ENCODE results near the gene VAV1. TPM values are rescaled to one million over a fixed set of nuclear protein-coding genes. Genes with fewer than 3 reads are reported as not detected.
"Not testable (repeated sequence)": the region's sequence is repeated elsewhere in the genome, so short reads cannot be mapped to it uniquely, and the experiment has no call there.

VAV1 gene
- total RNA-seq, 3 donors from 2014 or later: 6.6 to 10.2 (median 8.5) TPM

DNA sequence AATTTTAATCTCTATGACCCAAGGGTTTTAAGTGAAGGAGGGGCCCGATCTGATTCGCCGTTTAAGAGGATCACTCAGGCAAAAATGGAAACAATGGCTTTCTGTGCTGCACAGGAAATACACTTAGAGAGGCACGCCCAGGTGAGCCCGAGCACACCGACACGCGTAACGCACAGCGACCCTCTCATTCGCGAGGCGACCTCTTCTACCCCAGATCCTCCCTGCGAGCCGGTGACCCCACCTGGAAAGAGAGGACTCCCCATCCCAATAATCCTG, 5.5 kb upstream of the VAV1 start:
- Histone ChIP-seq H3K4me3 (peak overlapping the region; percentile 17 to 76 (median 55)), H3K27ac (peak overlapping the region; percentile 82 to 96), H3K36me3 (no peaks in the 10 kb centered on the region), H3K4me1 (no peaks in the 10 kb centered on the region), H3K27me3 (no peaks in the 10 kb centered on the region), H3K9me3 (no peaks in the 10 kb centered on the region)
- TF ChIP-seq POLR2AphosphoS5 (IDR thresholded peaks at IDR 0.05): peak in 2 of 3 donors; percentile 8 to 44
- TF ChIP-seq POLR2A (IDR thresholded peaks at IDR 0.05): no peak
- TF ChIP-seq, protein P1, sequence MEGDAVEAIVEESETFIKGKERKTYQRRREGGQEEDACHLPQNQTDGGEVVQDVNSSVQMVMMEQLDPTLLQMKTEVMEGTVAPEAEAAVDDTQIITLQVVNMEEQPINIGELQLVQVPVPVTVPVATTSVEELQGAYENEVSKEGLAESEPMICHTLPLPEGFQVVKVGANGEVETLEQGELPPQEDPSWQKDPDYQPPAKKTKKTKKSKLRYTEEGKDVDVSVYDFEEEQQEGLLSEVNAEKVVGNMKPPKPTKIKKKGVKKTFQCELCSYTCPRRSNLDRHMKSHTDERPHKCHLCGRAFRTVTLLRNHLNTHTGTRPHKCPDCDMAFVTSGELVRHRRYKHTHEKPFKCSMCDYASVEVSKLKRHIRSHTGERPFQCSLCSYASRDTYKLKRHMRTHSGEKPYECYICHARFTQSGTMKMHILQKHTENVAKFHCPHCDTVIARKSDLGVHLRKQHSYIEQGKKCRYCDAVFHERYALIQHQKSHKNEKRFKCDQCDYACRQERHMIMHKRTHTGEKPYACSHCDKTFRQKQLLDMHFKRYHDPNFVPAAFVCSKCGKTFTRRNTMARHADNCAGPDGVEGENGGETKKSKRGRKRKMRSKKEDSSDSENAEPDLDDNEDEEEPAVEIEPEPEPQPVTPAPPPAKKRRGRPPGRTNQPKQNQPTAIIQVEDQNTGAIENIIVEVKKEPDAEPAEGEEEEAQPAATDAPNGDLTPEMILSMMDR (IDR thresholded peaks at IDR 0.05): no peak
- DNase-seq (ENCODE audit: low spot score in 2 of 2): no peak
- intact Hi-C loops (cut with DNase I; ENCODE audit: low total_unique reads): no loop called here

DNA sequence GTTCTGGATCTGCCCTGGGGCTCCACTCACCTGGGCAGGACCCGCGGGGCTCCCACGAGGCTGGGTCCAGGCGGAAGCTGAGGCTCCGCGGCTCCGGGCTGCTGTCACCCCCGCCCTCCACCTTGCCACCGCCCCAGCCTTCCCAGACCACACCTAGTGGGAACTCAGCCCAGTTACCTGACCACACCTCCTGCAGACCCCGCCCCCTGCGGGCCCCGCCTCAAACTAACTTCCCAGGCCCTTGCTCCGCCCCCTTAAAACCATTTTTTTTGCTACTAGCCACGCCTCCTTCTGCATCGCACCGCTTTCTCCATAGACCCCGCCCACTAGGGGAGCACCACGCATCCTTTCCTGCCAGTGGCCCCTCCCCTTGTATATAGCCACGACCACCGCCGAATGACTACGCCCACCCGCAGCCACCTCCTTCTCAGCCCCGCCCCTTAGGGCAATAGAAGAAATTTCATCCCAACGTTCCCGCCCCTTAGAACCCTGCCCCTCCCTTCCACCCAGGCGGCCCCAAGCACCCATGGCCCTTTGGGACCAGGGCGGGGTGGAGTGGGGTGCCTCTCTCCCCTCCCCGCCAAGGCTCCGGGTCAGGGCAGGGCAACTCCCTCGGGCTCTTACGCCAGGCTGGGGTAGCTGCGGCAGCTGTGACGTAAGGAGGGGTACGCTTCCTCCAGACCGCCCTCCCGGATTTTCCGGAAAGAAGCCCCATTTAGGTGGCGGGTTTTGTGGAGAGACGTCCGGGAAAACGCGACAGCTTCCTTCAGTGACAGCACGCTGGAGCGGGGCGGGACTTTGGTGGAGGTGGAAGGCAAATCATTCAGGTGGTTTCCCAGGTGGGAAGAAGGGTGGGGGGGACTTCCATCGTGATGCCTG, 4.9 kb upstream of the VAV1 start, which contains the start of gene SH2D3A:
Gene SH2D3A, minus strand, starts transcription at position 79 of the 879 bp plus-strand sequence. CDS start 3,687 bp downstream, outside the sequence.
- Histone ChIP-seq H3K4me1 (no peaks in the 10 kb centered on the region), H3K4me3 (peak within 1 kb of the TSS; percentile 17 to 76 (median 55)), H3K9me3 (no peaks in the 10 kb centered on the region), H3K27ac (peak within 1 kb of the TSS; percentile 82 to 96), H3K27me3 (no peaks in the 10 kb centered on the region), H3K36me3 (no peaks in the 10 kb centered on the region)
- TF ChIP-seq POLR2A (IDR thresholded peaks at IDR 0.05): peak; percentile 39
- TF ChIP-seq, protein P1 (IDR thresholded peaks at IDR 0.05): no peak
- TF ChIP-seq POLR2AphosphoS5 (IDR thresholded peaks at IDR 0.05): peak in 1 of 3 donors; percentile 85
- DNase-seq (ENCODE audit: low spot score in 2 of 2): peak; percentile 94
- intact Hi-C loops (cut with DNase I; ENCODE audit: low total_unique reads): no loop called here

DNA sequence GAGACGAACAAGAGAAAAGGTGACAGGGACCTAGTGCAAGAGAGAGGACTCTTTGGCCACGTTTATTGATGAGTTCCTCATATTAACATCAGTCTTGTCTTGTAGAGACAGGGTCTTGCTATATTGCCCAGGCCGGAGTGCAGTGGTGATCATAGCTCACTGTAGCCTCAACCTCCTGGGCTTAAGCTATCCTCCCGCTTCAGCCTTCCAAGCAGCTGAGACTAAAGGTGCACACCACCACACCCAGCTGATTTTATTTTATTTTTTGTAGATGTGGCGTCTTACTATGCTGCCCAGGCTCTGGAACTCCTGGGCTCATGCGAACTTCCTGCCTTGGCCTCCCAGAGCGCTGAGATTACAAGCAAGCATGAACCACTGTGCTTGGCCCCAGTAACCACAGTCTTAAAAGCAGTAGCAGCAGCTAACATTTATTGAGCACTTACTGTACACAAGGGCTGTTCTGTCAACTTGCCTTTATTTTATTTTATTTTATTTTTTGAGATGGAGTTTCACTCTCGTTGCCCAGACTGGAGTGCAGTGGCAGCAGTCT, 4.2 kb upstream of the VAV1 start:
- Histone ChIP-seq H3K4me3 (peak overlapping the region in 2 of 3 donors; percentile 55 to 76), H3K27ac (peak overlapping the region; percentile 82 to 96), H3K4me1 (no peaks in the 10 kb centered on the region), H3K27me3 (no peaks in the 10 kb centered on the region), H3K9me3 (no peaks in the 10 kb centered on the region), H3K36me3 (no peaks in the 10 kb centered on the region)
- DNase-seq (ENCODE audit: low spot score in 2 of 2): no peak
- intact Hi-C loops (cut with DNase I; ENCODE audit: low total_unique reads): no loop called here
- TF ChIP-seq POLR2A (IDR thresholded peaks at IDR 0.05) (no peak), POLR2AphosphoS5 (IDR thresholded peaks at IDR 0.05) (no peak)
- TF ChIP-seq, protein P1 (IDR thresholded peaks at IDR 0.05): no peak

DNA sequence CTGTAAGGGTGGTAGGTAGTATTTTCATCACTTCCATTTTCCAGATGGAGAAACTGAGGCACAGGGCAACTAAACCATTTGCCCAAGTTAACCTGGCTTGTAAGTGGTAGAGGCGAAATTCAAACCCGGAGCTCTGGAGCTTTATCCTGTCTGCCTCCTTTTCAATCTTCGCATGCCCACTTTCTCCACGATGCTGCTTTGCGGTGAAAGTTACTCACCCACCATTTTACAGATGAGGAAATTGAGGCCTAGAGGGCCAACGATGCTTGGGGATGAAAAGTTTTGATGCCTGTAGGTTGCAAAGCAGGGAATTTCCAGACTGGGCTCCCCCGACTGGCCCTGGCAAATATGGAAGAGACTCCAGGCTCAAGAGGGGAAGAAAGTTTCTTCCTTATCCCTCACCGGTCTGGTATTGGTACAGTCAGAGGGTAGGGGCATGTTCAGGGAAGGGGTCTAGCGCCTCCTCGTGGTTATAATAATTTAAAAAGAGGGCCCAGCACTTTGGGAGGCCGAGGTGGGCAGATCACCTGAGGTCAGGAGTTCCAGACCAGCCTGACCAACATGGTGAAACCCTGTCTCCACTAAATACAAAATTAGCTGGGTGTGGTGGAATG, 3.4 kb upstream of the VAV1 start:
- Histone ChIP-seq H3K4me1 (no peaks in the 10 kb centered on the region), H3K4me3 (no peak overlapping the region), H3K27me3 (no peaks in the 10 kb centered on the region), H3K9me3 (no peaks in the 10 kb centered on the region), H3K27ac (no peak overlapping the region), H3K36me3 (no peaks in the 10 kb centered on the region)
- intact Hi-C loops (cut with DNase I; ENCODE audit: low total_unique reads): no loop called here
- DNase-seq (ENCODE audit: low spot score in 2 of 2): no peak
- TF ChIP-seq POLR2A (IDR thresholded peaks at IDR 0.05) (no peak), POLR2AphosphoS5 (IDR thresholded peaks at IDR 0.05) (no peak)
- TF ChIP-seq, protein P1 (IDR thresholded peaks at IDR 0.05): peak in 1 of 3 donors; percentile 23

DNA sequence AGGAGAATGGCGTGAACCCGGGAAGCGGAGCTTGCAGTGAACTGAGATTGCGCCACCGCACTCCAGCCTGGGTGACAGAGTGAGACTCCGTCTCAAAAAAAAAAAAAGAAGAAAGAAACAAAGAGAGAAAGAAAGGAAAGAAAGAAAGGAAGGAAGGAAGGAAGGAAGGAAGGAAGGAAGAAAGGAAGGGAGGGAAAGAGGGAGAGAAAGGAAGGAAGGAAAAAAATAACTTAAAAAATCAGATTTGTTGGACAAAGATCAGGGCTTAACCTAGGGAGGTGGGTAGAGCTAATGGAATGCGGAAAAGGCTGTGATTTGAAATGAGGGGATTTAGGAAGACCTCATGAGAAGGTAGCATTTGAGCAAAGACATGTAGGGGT, 870 bp upstream of the VAV1 start:
- H3K27ac ChIP-seq: peak overlapping the region in 1 of 2 donors; percentile 25
- H3K4me1 ChIP-seq; H3K27me3 ChIP-seq; intact Hi-C loops (cut with DNase I; ENCODE audit: low total_unique reads); H3K36me3 ChIP-seq; H3K9me3 ChIP-seq; DNase-seq (ENCODE audit: low spot score in 2 of 2); H3K4me3 ChIP-seq: not testable (repeated sequence)
